SU-DHL-6 (cell line): ENCODE data around the gene FTCD.

Experiments
- CTCF ChIP-seq: fragments of 200-600 bp; sonication (generic); IDR thresholded peaks from one replicate; pipeline ENCODE4 v1.5.1; 2017; ENCODE audit warnings: antibody characterized with exemption, mild to moderate bottlenecking, low read length, moderate library complexity; ENCODE audit not compliant: insufficient read depth, poor library complexity, severe bottlenecking
- EZH2phosphoT487 ChIP-seq: fragments of 200-600 bp; sonication (generic), shearing (Covaris generic); conservative IDR thresholded peaks from 2 replicates; pipeline ENCODE4 v1.6.1; 2018; ENCODE audit warnings: mild to moderate bottlenecking, antibody characterized with exemption, low read length, moderate library complexity, mixed read lengths

GRCh38 chr21:46151989-46152926, 3.1 kb downstream of the FTCD start:
- no peak for TF ChIP-seq CTCF
- TF ChIP-seq EZH2phosphoT487 = no peak
